D721Med (cell line): ENCODE results near the gene JOSD1.

Experiments used
- DNase-seq: peaks from one replicate; pipeline ENCODE4 v3.0.0; 2011; ENCODE audit warnings: low spot score; ENCODE audit not compliant: insufficient read length
- FAIRE-seq: peaks from 2 replicates; lab custom pipeline; 2011; peaks lifted over from hg19 to GRCh38; lab: Jason Lieb, UNC
- TF ChIP-seq, protein P1 (sequence below): IDR thresholded peaks from 2 replicates; pipeline ENCODE4 v1.5.1; 2012; ENCODE audit warnings: mild to moderate bottlenecking, control low read depth; ENCODE audit not compliant: insufficient read depth; ENCODE audit errors: missing control alignments

The JOSD1 gene

DNA sequence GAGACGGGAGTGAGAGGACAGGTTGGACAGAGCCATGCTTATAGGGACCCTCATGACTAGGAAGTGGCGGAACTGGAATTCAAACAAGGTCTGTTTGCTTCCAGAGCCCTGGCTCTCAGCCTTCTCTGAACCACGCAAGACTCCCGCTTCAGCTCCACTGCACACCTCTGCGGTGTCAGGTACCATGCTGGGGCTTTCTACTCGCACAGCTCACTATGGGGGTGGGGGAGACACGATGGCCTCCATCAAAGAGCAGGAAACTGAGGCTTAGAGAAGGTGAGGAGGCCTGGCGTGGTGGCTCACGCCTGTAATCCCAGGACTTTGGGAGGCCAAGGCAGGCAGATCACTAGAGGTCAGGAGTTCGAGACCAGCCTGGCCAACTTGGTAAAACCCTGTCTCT, 40.8 kb upstream of the JOSD1 start:
- TF ChIP-seq, protein P1, sequence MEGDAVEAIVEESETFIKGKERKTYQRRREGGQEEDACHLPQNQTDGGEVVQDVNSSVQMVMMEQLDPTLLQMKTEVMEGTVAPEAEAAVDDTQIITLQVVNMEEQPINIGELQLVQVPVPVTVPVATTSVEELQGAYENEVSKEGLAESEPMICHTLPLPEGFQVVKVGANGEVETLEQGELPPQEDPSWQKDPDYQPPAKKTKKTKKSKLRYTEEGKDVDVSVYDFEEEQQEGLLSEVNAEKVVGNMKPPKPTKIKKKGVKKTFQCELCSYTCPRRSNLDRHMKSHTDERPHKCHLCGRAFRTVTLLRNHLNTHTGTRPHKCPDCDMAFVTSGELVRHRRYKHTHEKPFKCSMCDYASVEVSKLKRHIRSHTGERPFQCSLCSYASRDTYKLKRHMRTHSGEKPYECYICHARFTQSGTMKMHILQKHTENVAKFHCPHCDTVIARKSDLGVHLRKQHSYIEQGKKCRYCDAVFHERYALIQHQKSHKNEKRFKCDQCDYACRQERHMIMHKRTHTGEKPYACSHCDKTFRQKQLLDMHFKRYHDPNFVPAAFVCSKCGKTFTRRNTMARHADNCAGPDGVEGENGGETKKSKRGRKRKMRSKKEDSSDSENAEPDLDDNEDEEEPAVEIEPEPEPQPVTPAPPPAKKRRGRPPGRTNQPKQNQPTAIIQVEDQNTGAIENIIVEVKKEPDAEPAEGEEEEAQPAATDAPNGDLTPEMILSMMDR: no peak
- no peak for DNase-seq
- no peak for FAIRE-seq

- FAIRE-seq: no peak
- TF ChIP-seq, protein P1: no peak
- no peak for DNase-seq
These were observed 40.4 kb upstream of the JOSD1 start for GRCh38 chr22:38741166-38741565.

DNA sequence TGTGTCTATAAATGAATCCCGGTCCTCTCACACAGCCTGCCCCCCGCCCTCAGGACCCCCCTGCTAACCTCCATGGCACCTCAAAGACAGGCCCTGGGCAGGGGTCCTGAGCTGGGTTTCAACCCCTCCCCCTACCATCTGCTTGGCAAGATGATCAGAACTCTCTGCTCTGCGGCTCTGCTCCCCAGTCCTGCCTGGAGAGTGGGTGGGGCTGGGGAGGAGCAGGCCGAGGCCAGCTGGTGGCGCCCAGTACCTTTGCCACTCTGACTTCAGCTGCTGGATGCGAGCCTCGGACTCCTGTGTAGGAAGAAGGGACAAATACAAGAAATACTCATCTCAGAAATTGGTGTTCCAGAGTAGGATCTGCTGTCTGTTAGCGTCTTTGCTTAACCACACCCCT, 40.0 kb upstream of the JOSD1 start:
- DNase-seq (no peak), FAIRE-seq (no peak)
- TF ChIP-seq, protein P1: no peak

DNA sequence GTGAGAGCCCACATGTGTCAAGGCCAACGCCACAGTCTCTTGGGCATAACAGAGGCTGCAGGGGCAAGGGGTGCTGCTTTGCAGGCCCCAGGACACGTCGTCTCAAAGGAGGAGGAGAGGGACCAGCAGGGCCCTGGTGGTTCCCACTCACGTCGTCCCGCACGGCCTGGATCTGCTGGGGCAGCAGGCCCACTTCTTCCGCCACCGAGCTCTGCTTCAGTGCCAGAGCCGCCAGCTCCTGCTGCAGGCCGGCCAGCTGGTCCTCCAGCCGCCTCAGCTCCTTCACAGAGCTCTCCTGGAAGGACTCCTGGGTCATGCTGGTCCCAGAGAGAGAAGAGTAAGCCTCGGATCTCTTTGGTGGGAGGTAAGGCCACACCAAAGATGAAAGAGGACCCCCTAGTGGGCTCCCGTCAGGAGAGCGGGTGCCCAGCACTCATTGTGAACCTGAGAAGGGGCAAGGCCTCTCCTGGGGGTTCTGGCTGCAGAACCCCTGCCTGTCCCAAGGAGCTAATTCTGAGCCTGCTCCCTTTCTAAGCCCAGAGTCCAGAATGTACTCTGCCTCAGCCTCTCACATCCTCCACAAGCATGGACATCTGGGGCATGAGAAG, 39.5 kb upstream of the JOSD1 start:
- TF ChIP-seq, protein P1: no peak
- DNase-seq (no peak), FAIRE-seq (no peak)

GRCh38 chr22:38739300-38740055, 38.7 kb upstream of the JOSD1 start:
- FAIRE-seq (no peak), DNase-seq (no peak)
- TF ChIP-seq, protein P1: no peak

- DNase-seq (no peak), FAIRE-seq (no peak)
- TF ChIP-seq, protein P1: no peak
These were observed 37.8 kb upstream of the JOSD1 start for GRCh38 chr22:38738475-38739070.
